NCI-H1436 (cell line): ENCODE measurements around the gene EIF5.

Source experiments
- DNase-seq: peaks from one replicate; lab custom pipeline; 2025; lab: John Stamatoyannopoulos, UW

The EIF5 gene

DNA sequence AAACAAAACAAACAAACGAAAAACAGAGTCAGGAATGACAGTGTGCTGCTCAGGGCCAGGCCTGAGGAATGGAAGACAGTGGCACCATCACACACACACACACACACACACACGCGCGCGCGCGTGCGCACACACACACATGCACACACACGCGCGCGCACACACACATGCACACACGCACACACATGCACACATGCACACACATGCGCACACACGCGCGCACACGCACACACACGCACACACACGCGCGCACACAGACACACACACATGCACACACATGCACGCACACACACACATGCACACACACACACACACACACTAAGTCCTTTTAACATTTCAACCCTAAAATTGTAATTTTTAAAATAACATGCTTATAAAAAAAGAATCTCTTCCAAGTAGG is 38.0 kb downstream of the EIF5 start:
- DNase-seq, result no peak

DNA sequence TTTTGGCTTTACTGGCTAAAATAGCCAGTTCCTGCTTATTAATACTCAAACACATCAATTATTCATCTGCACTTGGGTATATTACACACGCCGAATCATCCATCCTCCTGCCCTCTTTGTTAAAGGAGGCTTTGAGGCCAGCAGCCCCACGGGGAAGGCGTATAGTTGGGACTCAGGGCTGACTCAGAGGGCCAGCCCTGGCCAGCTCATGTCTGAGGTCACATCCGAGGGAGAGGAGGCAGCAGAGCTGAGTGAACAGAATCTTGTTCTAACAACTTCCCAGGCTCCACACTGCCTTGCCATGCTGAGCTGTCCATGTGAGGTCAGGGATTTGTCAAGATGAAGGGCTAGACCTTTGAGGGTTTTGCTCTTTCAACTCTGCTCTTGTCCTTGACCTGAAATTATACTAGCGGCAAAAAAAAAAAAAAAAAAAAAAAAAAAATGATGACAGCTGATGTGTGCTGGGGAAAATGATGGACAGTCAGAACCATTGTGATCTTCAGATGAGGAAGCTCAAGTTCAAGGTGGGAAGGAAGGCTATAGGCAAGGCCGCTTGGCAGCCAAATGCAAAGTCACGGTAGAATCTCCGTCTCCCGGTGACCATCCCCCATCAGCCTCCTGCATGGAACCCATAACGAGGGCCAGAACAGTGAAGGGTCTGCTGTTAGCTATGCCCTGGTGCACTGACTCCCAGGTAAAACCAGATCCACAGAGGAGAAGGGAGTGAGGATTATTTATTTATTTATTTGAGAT is 38.7 kb downstream of the EIF5 start:
- no peak for DNase-seq

GRCh38 chr14:103374121-103374520 is 40.1 kb downstream of the EIF5 start:
- no peak for DNase-seq

DNA sequence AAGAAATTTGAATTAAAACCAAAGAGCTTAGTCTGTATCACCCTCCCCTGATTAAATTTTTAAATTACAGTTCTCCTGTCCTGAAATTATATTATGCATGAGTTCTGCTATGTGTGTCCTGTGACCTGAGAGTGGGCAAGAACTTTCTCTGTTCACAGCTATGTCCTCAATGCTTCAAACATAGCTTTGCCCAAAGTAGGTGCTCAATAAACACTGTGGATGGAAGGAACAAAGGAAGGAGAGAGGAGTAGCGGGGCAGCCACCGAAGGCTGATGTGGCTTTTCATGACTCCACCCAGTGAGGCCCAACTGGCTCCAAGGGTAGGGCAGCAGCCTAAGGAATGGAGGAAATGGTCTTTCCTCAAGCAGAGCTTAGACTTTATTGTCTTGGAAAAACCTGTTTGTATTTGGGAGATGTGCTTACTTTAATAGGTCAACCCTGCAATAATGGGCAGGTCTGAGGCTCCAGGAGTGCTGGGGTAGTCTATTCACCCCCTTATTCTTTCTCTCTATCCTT is 43.5 kb downstream of the EIF5 start:
- DNase-seq, result no peak

- no peak for DNase-seq
These were observed 44.2 kb downstream of the EIF5 start for GRCh38 chr14:103378038-103378854.

DNA sequence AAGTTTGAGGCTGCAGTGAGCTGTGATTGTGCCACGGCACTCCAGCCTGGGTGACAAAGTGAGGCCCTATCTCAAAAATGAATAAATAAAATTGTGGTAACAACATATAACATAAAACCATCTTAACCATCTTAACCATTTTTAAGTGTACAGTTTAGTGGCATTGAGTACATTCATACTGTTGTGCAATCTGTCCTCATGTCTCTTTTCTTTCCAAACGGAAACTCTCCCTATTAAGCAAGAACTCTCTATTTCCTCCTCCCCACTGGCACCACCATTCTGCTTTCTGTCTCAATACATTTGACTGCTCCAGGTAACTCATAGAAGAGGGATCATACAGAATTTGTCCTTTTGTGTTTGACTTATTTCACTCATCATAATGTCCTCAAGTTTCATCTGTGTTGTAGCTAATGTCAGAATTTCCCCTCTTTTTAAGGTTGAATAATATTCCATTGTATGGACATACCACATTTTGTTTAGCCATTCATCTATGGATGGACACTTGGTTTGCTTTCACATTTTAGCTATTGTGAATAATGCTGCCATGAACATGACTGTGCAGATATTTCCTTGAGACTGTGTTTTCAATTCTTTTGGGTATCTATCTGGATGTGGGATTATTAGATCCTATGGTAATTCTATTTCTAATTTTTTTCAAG is 46.8 kb downstream of the EIF5 start:
- DNase-seq, result no peak

DNA sequence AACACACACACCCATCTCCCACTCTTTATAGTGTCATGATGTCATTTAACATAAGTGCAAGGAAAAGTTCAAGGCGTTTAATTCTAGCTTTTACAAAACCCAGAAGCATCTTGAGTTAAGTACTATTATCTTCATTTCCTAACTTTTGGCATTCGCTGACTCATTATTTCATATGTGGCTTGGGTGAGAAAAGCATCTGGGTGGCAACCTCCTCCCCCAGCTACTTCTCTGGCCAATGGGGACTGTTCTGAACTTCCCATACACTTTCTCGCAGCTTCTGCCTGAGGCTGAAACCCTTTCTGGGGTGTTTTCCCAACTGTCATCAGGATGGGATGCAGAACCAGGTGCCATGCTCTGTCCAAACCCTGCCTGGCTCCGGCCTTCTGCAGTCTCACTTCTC is 48.3 kb downstream of the EIF5 start:
- DNase-seq, result no peak

GRCh38 chr14:103384450-103385151 is 50.6 kb downstream of the EIF5 start:
- no peak for DNase-seq

- peak; percentile 92 for DNase-seq
These were observed 51.3 kb downstream of the EIF5 start, which contains the start of gene MARK3 for GRCh38 chr14:103385152-103385928. Gene MARK3 (plus strand): TSS chr14:103385415. CDS start chr14:103386030, 615 bp downstream.

DNA sequence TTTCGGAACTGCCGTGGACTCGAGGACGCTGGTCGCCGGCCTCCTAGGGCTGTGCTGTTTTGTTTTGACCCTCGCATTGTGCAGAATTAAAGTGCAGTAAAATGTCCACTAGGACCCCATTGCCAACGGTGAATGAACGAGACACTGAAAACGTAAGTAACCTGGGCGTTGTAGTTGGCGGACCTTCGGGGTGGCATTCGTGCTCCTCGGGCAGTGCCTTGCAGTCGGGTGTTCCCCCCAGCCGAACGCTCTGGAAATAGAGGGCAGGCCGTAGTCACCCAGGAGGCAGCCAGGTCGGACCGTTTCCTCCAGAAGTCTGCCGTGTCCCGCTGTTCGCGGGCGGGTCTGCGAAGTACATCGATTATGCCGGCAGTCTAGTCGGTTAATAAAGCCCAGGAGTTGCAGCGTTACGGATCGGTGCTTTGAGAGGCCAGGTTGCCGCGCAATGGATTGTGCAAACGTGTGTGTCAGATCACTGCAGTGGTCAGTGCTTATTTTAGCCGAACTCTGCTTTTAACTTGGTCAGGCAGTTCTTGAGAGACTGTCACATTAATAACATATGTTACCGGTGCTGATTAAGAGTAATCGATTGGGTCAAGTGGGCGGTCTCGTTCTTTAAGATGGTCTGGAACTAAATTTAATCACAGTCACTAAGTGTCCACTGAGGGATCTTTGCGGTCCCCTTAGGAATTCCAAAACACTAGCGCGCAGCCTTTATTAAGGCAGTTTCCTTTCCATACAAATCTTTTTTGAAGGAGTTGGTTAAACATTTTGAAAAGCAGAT is 52.1 kb downstream of the EIF5 start:
- DNase-seq, result no peak

- no peak for DNase-seq
These were observed 52.8 kb downstream of the EIF5 start for GRCh38 chr14:103386713-103387329.

DNA sequence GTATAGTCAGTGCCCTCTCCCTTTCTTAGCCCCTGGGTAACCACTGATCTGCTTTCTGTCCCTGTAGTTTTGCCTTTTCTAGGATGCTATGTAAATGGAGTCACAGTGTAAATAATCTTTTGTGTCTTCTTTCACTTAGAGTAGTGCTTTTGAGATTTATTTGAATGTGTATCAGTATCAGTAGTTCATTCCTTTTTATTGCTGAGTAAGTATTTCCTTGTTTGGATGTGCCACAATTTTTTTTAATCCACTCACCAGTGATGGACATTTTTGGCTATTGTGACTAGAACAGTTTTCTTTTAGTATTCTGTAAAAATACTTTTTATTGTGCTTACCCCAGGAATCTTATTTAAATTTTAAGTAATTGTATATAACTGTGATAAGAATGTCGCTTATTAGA is 54.6 kb downstream of the EIF5 start:
- DNase-seq, result no peak

- DNase-seq, result no peak
These were observed 56.6 kb downstream of the EIF5 start for GRCh38 chr14:103390605-103391004.

DNA sequence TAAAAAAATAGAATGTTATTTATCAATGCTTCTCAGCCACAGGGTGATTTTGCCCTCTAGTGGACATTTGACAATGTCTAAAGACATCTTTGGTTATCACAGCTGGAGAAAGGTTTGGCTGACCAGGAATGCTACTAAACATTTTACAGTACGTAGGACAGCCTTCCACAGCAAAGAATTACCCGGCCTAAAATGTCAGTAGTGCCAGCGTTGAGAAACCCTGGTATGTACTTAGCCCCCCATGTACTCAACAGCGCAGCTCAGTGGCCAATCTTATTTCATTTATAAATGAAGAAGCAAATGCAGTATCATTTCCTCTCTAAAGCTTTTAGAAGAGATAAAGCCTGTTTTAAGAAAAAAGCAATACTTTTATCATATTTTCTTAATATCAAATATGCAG is 57.0 kb downstream of the EIF5 start:
- no peak for DNase-seq

GRCh38 chr14:103392106-103392505 is 58.1 kb downstream of the EIF5 start:
- no peak for DNase-seq

GRCh38 chr14:103392572-103392971 is 58.5 kb downstream of the EIF5 start:
- no peak for DNase-seq

- DNase-seq, result no peak
These were observed 59.0 kb downstream of the EIF5 start for GRCh38 chr14:103393070-103393469.

GRCh38 chr14:103393676-103394626 is 59.9 kb downstream of the EIF5 start:
- peak; percentile 18 for DNase-seq
